ENCODE results near the gene NRXN3. TPM values are rescaled to one million over a fixed set of nuclear protein-coding genes. Genes with fewer than 3 reads are reported as not detected.

NRXN3 gene
- total RNA-seq, 4 donors from 2014 or later, result 4.1 to 11.9 (median 5.8) TPM

- Histone ChIP-seq H3K4me1 (no peaks in the 10 kb centered on the region), H3K27ac (no peak overlapping the region), H3K27me3 (no peaks in the 10 kb centered on the region), H3K36me3 (no peaks in the 10 kb centered on the region), H3K4me3 (no peak overlapping the region), H3K9me3 (no peaks in the 10 kb centered on the region)
- no peak for DNase-seq
- WGBS, 2 donors (ENCODE audit: low coverage in 1 of 2), result 27 to 33% methylated on average over 3 of the region's 3 CpGs
- TF ChIP-seq POLR2A (IDR thresholded peaks at IDR 0.05), result no peak
- TF ChIP-seq POLR2AphosphoS5 (IDR thresholded peaks at IDR 0.05), result no peak
- no peak for TF ChIP-seq EP300 (IDR thresholded peaks at IDR 0.05; ENCODE audit: low read depth)
- TF ChIP-seq CTCF (IDR thresholded peaks at IDR 0.05), result no peak
- intact Hi-C loops (cut with DNase I; ENCODE audit: low total_unique reads), result no loop called here
- in situ Hi-C loops (cut with MboI; ENCODE audit: low pct_ligation_motif_present in 1 of 4, low pct_unique_long_range_greater_than_20kb in 1 of 4, low sequenced_read_pairs in 3 of 4), result loop anchor here in 1 of 4 donors (25.0 kb wide), 1 partner anchor 1912 kb away; no protein-coding TSS in a partner anchor
Measured at GRCh38 chr14:78950649-78951048, 780.5 kb downstream of the NRXN3 start.

- TF ChIP-seq CTCF (IDR thresholded peaks at IDR 0.05), result no peak
- no peak for TF ChIP-seq EP300 (IDR thresholded peaks at IDR 0.05; ENCODE audit: low read depth)
- no peak for TF ChIP-seq POLR2AphosphoS5 (IDR thresholded peaks at IDR 0.05)
- TF ChIP-seq POLR2A (IDR thresholded peaks at IDR 0.05), result no peak
- in situ Hi-C loops (cut with MboI; ENCODE audit: low pct_ligation_motif_present in 1 of 4, low pct_unique_long_range_greater_than_20kb in 1 of 4, low sequenced_read_pairs in 3 of 4) (loop anchor here in 1 of 4 donors (25.0 kb wide), 1 partner anchor 1911 kb away; no protein-coding TSS in a partner anchor), intact Hi-C loops (cut with DNase I; ENCODE audit: low total_unique reads) (no loop called here)
- no peak overlapping the region for H3K4me3 ChIP-seq
- no peak overlapping the region for H3K27ac ChIP-seq
- no peaks in the 10 kb centered on the region for H3K4me1 ChIP-seq
- DNase-seq, result no peak
- no peaks in the 10 kb centered on the region for H3K9me3 ChIP-seq
- no peaks in the 10 kb centered on the region for H3K36me3 ChIP-seq
- WGBS, 2 donors (ENCODE audit: low coverage in 1 of 2), result 68% methylated on average over 3 of the region's 3 CpGs
- H3K27me3 ChIP-seq, result no peaks in the 10 kb centered on the region
Measured at GRCh38 chr14:78951602-78952001, 781.4 kb downstream of the NRXN3 start.

GRCh38 chr14:78959674-78960264, 789.6 kb downstream of the NRXN3 start:
- 27 to 42% methylated on average over 4 to 9 of the region's 9 CpGs for WGBS, 2 donors (ENCODE audit: low coverage in 1 of 2)
- H3K9me3 ChIP-seq, result no peaks in the 10 kb centered on the region
- intact Hi-C loops (cut with DNase I; ENCODE audit: low total_unique reads), result no loop called here

More at GRCh38 chr14:78959674-78960264, 789.6 kb downstream of the NRXN3 start:
- Histone ChIP-seq H3K27me3 (no peaks in the 10 kb centered on the region), H3K4me3 (peak overlapping the region in 1 of 4 donors; percentile 13), H3K4me1 (peaks cover 0 to 5% (median 1%) of the 10 kb centered on the region in 4 donors), H3K36me3 (no peaks in the 10 kb centered on the region), H3K27ac (no peak overlapping the region)
- no peak for TF ChIP-seq EP300 (IDR thresholded peaks at IDR 0.05; ENCODE audit: low read depth)
- TF ChIP-seq CTCF (IDR thresholded peaks at IDR 0.05), result peak; percentile 47 to 82 (median 75)
- TF ChIP-seq POLR2AphosphoS5 (IDR thresholded peaks at IDR 0.05), result no peak
- TF ChIP-seq POLR2A (IDR thresholded peaks at IDR 0.05), result no peak
- in situ Hi-C loops (cut with MboI; ENCODE audit: low pct_ligation_motif_present in 1 of 4, low pct_unique_long_range_greater_than_20kb in 1 of 4, low sequenced_read_pairs in 3 of 4), result loop anchor here in 1 of 4 donors (25.0 kb wide), 1 partner anchor 1903 kb away; no protein-coding TSS in a partner anchor
- DNase-seq, result peak; percentile 64
